Kidney (tissue), 22 donors: ENCODE results near the gene CD46. TPM values are rescaled to one million over a fixed set of nuclear protein-coding genes. Genes with fewer than 3 reads are reported as not detected.

Experiments
- DNase-seq, 5 donors: peaks; one replicate each; pipeline ENCODE4 v3.0.0-alpha.2; 2013 to 2020
- FAIRE-seq: peaks from 2 replicates; lab custom pipeline; 2012; peaks lifted over from hg19 to GRCh38; lab: Jason Lieb, UNC
- H3K27ac ChIP-seq, 2 donors: one replicate each; pipeline ENCODE4 v1.7.0; 2013; ENCODE audit warnings: low read depth in 2 of 2, low read length in 2 of 2, inconsistent platforms in 1 of 2
- H3K27me3 ChIP-seq: one replicate; pipeline ENCODE4 v1.7.1; 2013; ENCODE audit warnings: low read length, inconsistent platforms; ENCODE audit not compliant: control insufficient read depth, insufficient read depth
- H3K36me3 ChIP-seq, 3 donors: one replicate each; pipeline versions ENCODE4 v1.7.0 to v1.7.1; 2013; ENCODE audit warnings: low read length in 3 of 3, control low read depth in 1 of 3, inconsistent platforms in 1 of 3; ENCODE audit not compliant: insufficient read depth in 3 of 3, control insufficient read depth in 2 of 3
- H3K4me1 ChIP-seq, 3 donors: one replicate each; pipeline versions ENCODE4 v1.7.0 to v1.7.1; 2013; ENCODE audit warnings: low read length in 3 of 3, inconsistent platforms in 1 of 3, low read depth in 1 of 3; ENCODE audit not compliant: control insufficient read depth in 2 of 3, insufficient read depth in 2 of 3
- H3K4me3 ChIP-seq, 3 donors: one replicate each; pipeline versions ENCODE4 v1.7.0 to v1.8.1; 2013; ENCODE audit warnings: low read length in 3 of 3, control low read depth in 1 of 3, inconsistent platforms in 1 of 3
- H3K9ac ChIP-seq, 3 donors: one replicate each; pipeline versions ENCODE4 v1.7.0 to v1.7.1; 2013; ENCODE audit warnings: low read length in 3 of 3, control low read depth in 1 of 3, inconsistent platforms in 1 of 3
- H3K9me3 ChIP-seq, 3 donors: one replicate each; pipeline versions ENCODE4 v1.7.0 to v1.7.1; 2013; ENCODE audit warnings: low read length in 3 of 3, control low read depth in 1 of 3, inconsistent platforms in 1 of 3; ENCODE audit not compliant: control insufficient read depth in 2 of 3, insufficient read depth in 1 of 3
- intact Hi-C: fragments of 100-400 bp; cut with DNase I; formaldehyde crosslinking; loops from one replicate; pipeline ENCODE4 v1.11.1; 2022
- long read RNA-seq, 10 donors: library from polyadenylated mRNA in 1 of 10; unstranded in 1 of 10; transcript quantifications; one replicate each; pipeline ENCODE4 v2.0.0 and lab custom pipeline, GENCODE V29; 2021 to 2026
- polyA plus RNA-seq: library from polyadenylated mRNA; stranded (reverse); fragments of 350-450 nt; fragmentation: Illumina TruSeq; extraction: RNeasy Lipid Tissue Mini Kit (QIAGEN cat#74804); gene quantifications from one replicate; pipeline ENCODE4 v1.2.3, GENCODE V29; 2014; ENCODE audit warnings: low read depth, low replicate concordance; ENCODE audit not compliant: insufficient read depth
- total RNA-seq: library from RNA; stranded (reverse); fragmentation: NEBNext Ultra II Directional; extraction: Animal tissue kit (Norgen Biotek cat#: 25700); gene quantifications from one replicate; pipeline ENCODE4 v1.2.1, GENCODE V29; 2021
- TF ChIP-seq, protein P1 (sequence below): IDR thresholded peaks from 3 replicates; pipeline ENCODE4 v1.5.1; 2012; ENCODE audit warnings: mild to moderate bottlenecking, moderate library complexity, borderline replicate concordance; ENCODE audit not compliant: insufficient read depth; ENCODE audit errors: extremely low read depth
- donor health status: control.
- donor health status: control.
- donor health status: control.
- donor health status: control.
- donor health status: control.
- donor health status: DM: yes; HTN: yes; CAD: no.
- donor health status: Normal renal cell carcinoma (clear cell type).

CD46 gene
- total RNA-seq, result 269 TPM
- 119 TPM for polyA plus RNA-seq
- long read RNA-seq, donor 1, transcript CD46-203 (12 exons, 3,233 nt), result major isoform, 18 of 43 reads
- long read RNA-seq, donor 1, partial matches to known transcripts, result 15 of 43 reads
- long read RNA-seq, donor 1, other reads (novel, unspliced or antisense), result 0 of 43 reads
- long read RNA-seq, donor 2, transcript CD46-203 (12 exons, 3,233 nt), result major isoform, 18 of 104 reads
- long read RNA-seq, donor 2, transcript CD46-204 (11 exons, 3,188 nt), result minor isoform, 13 of 104 reads
- long read RNA-seq, donor 2, partial matches to known transcripts, result 60 of 104 reads
- long read RNA-seq, donor 2, other reads (novel, unspliced or antisense), result 0 of 104 reads
- long read RNA-seq, donor 3, transcript CD46-203 (12 exons, 3,233 nt), result major isoform, 18 of 75 reads
- long read RNA-seq, donor 3, transcript CD46-207 (12 exons, 3,281 nt), result minor isoform, 5 of 75 reads
- long read RNA-seq, donor 3, transcript CD46-204 (11 exons, 3,188 nt), result minor isoform, 11 of 75 reads
- long read RNA-seq, donor 3, transcript CD46-208 (13 exons, 3,326 nt), result minor isoform, 5 of 75 reads
- long read RNA-seq, donor 3, partial matches to known transcripts, result 31 of 75 reads
- long read RNA-seq, donor 3, other reads (novel, unspliced or antisense), result 0 of 75 reads
- long read RNA-seq, donor 4, transcript CD46-204 (11 exons, 3,188 nt), result minor isoform, 8 of 55 reads
- long read RNA-seq, donor 4, transcript CD46-203 (12 exons, 3,233 nt), result major isoform, 18 of 55 reads
- long read RNA-seq, donor 4, partial matches to known transcripts, result 23 of 55 reads
- long read RNA-seq, donor 4, other reads (novel, unspliced or antisense), result 0 of 55 reads
- long read RNA-seq, donor 5, partial matches to known transcripts, result 0 of 5 reads
- long read RNA-seq, donor 5, other reads (novel, unspliced or antisense), result 0 of 5 reads
- long read RNA-seq, donor 6, transcript CD46-204 (11 exons, 3,188 nt), result minor isoform, 18 of 234 reads
- long read RNA-seq, donor 6, transcript CD46-203 (12 exons, 3,233 nt), result major isoform, 22 of 234 reads
- long read RNA-seq, donor 6, partial matches to known transcripts, result 185 of 234 reads
- long read RNA-seq, donor 6, other reads (novel, unspliced or antisense), result 0 of 234 reads
- long read RNA-seq, donor 7, transcript CD46-208 (13 exons, 3,326 nt), result minor isoform, 25 of 189 reads
- long read RNA-seq, donor 7, transcript CD46-204 (11 exons, 3,188 nt), result minor isoform, 13 of 189 reads
- long read RNA-seq, donor 7, transcript CD46-203 (12 exons, 3,233 nt), result major isoform, 98 of 189 reads
- long read RNA-seq, donor 7, transcript CD46-207 (12 exons, 3,281 nt), result minor isoform, 7 of 189 reads
- long read RNA-seq, donor 7, partial matches to known transcripts, result 11 of 189 reads
- long read RNA-seq, donor 7, other reads (novel, unspliced or antisense), result 31 of 189 reads
- long read RNA-seq, donor 8, transcript CD46-203 (12 exons, 3,233 nt), result minor isoform, 6 of 100 reads
- long read RNA-seq, donor 8, transcript CD46-207 (12 exons, 3,281 nt), result minor isoform, 10 of 100 reads
- long read RNA-seq, donor 8, transcript CD46-204 (11 exons, 3,188 nt), result major isoform, 15 of 100 reads
- long read RNA-seq, donor 8, partial matches to known transcripts, result 65 of 100 reads
- long read RNA-seq, donor 8, other reads (novel, unspliced or antisense), result 0 of 100 reads
- long read RNA-seq, donor 9, transcript CD46-204 (11 exons, 3,188 nt), result major isoform, 12 of 78 reads
- long read RNA-seq, donor 9, transcript CD46-203 (12 exons, 3,233 nt), result minor isoform, 8 of 78 reads
- long read RNA-seq, donor 9, partial matches to known transcripts, result 54 of 78 reads
- long read RNA-seq, donor 9, other reads (novel, unspliced or antisense), result 0 of 78 reads
- long read RNA-seq, donor 10, transcript CD46-208 (13 exons, 3,326 nt), result minor isoform, 5 of 118 reads
- long read RNA-seq, donor 10, transcript CD46-203 (12 exons, 3,233 nt), result major isoform, 16 of 118 reads
- long read RNA-seq, donor 10, partial matches to known transcripts, result 88 of 118 reads
- long read RNA-seq, donor 10, other reads (novel, unspliced or antisense), result 0 of 118 reads

DNA sequence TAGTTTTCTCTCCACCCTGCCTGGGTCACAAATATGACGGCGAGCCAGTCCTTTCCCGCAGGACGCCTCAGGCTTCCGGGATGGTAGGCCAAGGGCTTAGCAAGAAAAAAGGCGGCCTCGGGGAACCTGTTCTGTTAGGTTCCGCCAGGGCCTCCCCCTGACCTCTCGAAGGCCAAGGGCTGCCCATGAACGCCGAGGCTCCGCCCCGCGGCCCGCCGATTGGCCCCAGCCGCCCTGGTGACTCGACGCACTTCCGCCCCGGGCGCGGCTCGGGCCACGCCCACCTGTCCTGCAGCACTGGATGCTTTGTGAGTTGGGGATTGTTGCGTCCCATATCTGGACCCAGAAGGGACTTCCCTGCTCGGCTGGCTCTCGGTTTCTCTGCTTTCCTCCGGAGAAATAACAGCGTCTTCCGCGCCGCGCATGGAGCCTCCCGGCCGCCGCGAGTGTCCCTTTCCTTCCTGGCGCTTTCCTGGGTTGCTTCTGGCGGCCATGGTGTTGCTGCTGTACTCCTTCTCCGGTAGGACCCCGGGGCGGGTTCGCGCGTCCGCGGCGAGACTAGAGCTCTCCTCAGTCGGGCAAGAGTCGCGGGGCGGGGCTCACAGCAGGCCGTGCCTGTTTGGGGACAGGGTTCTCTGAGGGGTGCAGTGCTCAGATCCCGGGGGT, at the start of gene CD46:
CD46 (plus strand) TSS at position 265 of the 666 bp plus-strand sequence; CDS start at position 424, 159 bp downstream.
- peaks cover 3 to 20% (median 13%) of the 10 kb centered on the region in 3 donors for H3K4me1 ChIP-seq
- peak within 1 kb of the TSS; percentile 80 to 91 (median 90) for H3K4me3 ChIP-seq
- no peaks in the 10 kb centered on the region for H3K36me3 ChIP-seq
- no peaks in the 10 kb centered on the region for H3K9me3 ChIP-seq
- H3K9ac ChIP-seq, result peak within 1 kb of the TSS; percentile 61 to 83 (median 82)
- TF ChIP-seq, protein P1, sequence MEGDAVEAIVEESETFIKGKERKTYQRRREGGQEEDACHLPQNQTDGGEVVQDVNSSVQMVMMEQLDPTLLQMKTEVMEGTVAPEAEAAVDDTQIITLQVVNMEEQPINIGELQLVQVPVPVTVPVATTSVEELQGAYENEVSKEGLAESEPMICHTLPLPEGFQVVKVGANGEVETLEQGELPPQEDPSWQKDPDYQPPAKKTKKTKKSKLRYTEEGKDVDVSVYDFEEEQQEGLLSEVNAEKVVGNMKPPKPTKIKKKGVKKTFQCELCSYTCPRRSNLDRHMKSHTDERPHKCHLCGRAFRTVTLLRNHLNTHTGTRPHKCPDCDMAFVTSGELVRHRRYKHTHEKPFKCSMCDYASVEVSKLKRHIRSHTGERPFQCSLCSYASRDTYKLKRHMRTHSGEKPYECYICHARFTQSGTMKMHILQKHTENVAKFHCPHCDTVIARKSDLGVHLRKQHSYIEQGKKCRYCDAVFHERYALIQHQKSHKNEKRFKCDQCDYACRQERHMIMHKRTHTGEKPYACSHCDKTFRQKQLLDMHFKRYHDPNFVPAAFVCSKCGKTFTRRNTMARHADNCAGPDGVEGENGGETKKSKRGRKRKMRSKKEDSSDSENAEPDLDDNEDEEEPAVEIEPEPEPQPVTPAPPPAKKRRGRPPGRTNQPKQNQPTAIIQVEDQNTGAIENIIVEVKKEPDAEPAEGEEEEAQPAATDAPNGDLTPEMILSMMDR, result no peak
- FAIRE-seq (no peak), DNase-seq (peak; percentile 96 to 99 (median 98))
- no peaks in the 10 kb centered on the region for H3K27me3 ChIP-seq
- H3K27ac ChIP-seq, result peak within 1 kb of the TSS; percentile 86 to 88
- intact Hi-C loops, result no loop called here

DNA sequence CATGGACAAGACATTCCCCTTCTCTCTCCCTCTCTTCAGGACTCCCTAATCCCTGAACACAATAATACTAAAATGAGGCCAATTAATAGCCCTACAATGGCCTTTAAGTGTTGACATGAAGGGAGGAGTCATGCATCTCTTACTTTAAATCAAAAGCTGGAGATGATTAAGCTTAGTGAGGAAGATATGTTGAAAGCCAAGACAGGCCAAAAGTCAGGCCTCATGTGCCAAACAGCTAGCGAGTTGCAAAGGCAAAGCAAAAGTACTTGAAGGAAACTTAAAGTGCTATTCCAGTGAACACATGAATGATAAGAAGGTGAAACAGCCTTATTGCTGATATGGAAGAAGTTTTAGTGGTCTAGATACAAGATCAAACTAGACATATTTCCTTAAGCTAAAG, 49.5 kb upstream of the CD46 start:
- DNase-seq (no peak), FAIRE-seq (no peak)
- TF ChIP-seq, protein P1, result no peak
- Histone ChIP-seq H3K27ac (no peak overlapping the region), H3K4me1 (no peaks in the 10 kb centered on the region), H3K36me3 (no peaks in the 10 kb centered on the region), H3K9me3 (no peaks in the 10 kb centered on the region), H3K4me3 (no peak overlapping the region), H3K9ac (no peak overlapping the region), H3K27me3 (no peaks in the 10 kb centered on the region)
- intact Hi-C loops, result no loop called here
